SH-SY5Y (cell line): ENCODE measurements around the gene EGFLAM.

Experiments
- GATA2 ChIP-seq: IDR thresholded peaks from 2 replicates; pipeline ENCODE4 v1.6.1; 2011; ENCODE audit warnings: mild to moderate bottlenecking, low read depth, low read length
- GATA3 ChIP-seq: IDR thresholded peaks from 2 replicates; pipeline ENCODE4 v1.6.1; 2011; ENCODE audit warnings: low read depth, mild to moderate bottlenecking, low read length, moderate library complexity

GRCh38 chr5:38263983-38264382 is 5.6 kb downstream of the EGFLAM start:
- TF ChIP-seq GATA2 (no peak), GATA3 (no peak)
